IMR-90 (cell line): ENCODE measurements around the gene ZEB2. TPM values are rescaled to one million over a fixed set of nuclear protein-coding genes. Genes with fewer than 3 reads are reported as not detected.
A peak's percentile ranks its signal among the peaks of the same experiment; 100 is the strongest.

Experiments used
- ATAC-seq: fragments of 200-7000 bp; cut with Tn5 transposase; 2 replicates; pipeline ENCODE4 v1.9.1; 2020; ENCODE audit warnings: low read depth, mild to moderate bottlenecking, moderate library complexity
- BruUV-seq: library from RNA; stranded (reverse); fragments of 400-500 nt; replicated peaks from 2 replicates; lab custom pipeline; 2021; lab: Mats Ljungman, UMichigan
- CTCF ChIA-PET: fragments of 300-600 bp; formaldehyde crosslinking; extraction: SDS; loops from one replicate; lab custom pipeline; 2021; ENCODE audit warnings: antibody characterized with exemption; lab: Yijun Ruan, JAX
- POLR2A ChIA-PET: fragments of 300-600 bp; sonication (Branson Sonifier 250); formaldehyde crosslinking; loops from one replicate; lab custom pipeline; 2022; ENCODE audit warnings: antibody characterized with exemption; ENCODE audit not compliant: unreplicated experiment; lab: Charles Lee
- DNase-seq: peaks from one replicate; pipeline ENCODE4 v3.0.0; 2013
- H2AFZ ChIP-seq: replicated peaks from 2 replicates; pipeline ENCODE3; 2013; ENCODE audit warnings: low read length, mild to moderate bottlenecking; ENCODE audit not compliant: poor library complexity
- H2AK5ac ChIP-seq: 2 replicates; pipeline ENCODE4 v1.6.1; 2013; ENCODE audit warnings: low read depth, low read length, inconsistent platforms
- H2AK9ac ChIP-seq: replicated peaks from 2 replicates; pipeline ENCODE3; 2013; ENCODE audit warnings: mild to moderate bottlenecking, low read depth, low read length, moderate library complexity; ENCODE audit not compliant: poor library complexity
- H2BK120ac ChIP-seq: 2 replicates; pipeline ENCODE4 v1.6.1; 2013; ENCODE audit warnings: low read depth, low read length, inconsistent platforms
- H2BK15ac ChIP-seq: 3 replicates; pipeline ENCODE4 v1.6.1; 2013; ENCODE audit warnings: low read depth, low read length, inconsistent platforms
- H2BK20ac ChIP-seq: 2 replicates; pipeline ENCODE4 v1.6.1; 2013; ENCODE audit warnings: low read depth, mild to moderate bottlenecking, inconsistent platforms, low read length, moderate library complexity
- H2BK5ac ChIP-seq: 2 replicates; pipeline ENCODE4 v1.6.1; 2013; ENCODE audit warnings: mild to moderate bottlenecking, low read depth, low read length, inconsistent platforms; ENCODE audit not compliant: poor library complexity, severe bottlenecking
- H3K14ac ChIP-seq: replicated peaks from 2 replicates; pipeline ENCODE4 v1.6.1; 2013; ENCODE audit warnings: low read depth, low read length, inconsistent platforms
- H3K18ac ChIP-seq: 2 replicates; pipeline ENCODE4 v1.6.1; 2013; ENCODE audit warnings: low read depth, low read length, control low read depth
- H3K23ac ChIP-seq: 2 replicates; pipeline ENCODE4 v1.6.1; 2013; ENCODE audit warnings: low read depth, low read length, inconsistent platforms
- H3K27ac ChIP-seq: 2 replicates; pipeline ENCODE4 v1.5.1; 2013; ENCODE audit warnings: mild to moderate bottlenecking, control low read depth, low read length; ENCODE audit not compliant: insufficient read depth
- H3K27me3 ChIP-seq: 2 replicates; pipeline ENCODE4 v1.6.1; 2013; ENCODE audit warnings: low read length; ENCODE audit not compliant: control insufficient read depth, insufficient read depth
- H3K36me3 ChIP-seq: 2 replicates; pipeline ENCODE4 v1.6.1; 2013; ENCODE audit warnings: low read length, mixed read lengths; ENCODE audit not compliant: control insufficient read depth, insufficient read depth
- H3K4ac ChIP-seq: 2 replicates; pipeline ENCODE4 v1.6.1; 2013; ENCODE audit warnings: low read depth, low read length, inconsistent platforms
- H3K4me1 ChIP-seq: 2 replicates; pipeline ENCODE4 v1.6.1; 2013; ENCODE audit warnings: low read length, mixed read lengths; ENCODE audit not compliant: control insufficient read depth, insufficient read depth
- H3K4me2 ChIP-seq: 2 replicates; pipeline ENCODE4 v1.6.1; 2013; ENCODE audit warnings: low read depth, mild to moderate bottlenecking, control low read depth, low read length, moderate library complexity
- H3K4me3 ChIP-seq: 2 replicates; pipeline ENCODE4 v1.5.1; 2013; ENCODE audit warnings: low read depth, mild to moderate bottlenecking, control low read depth, low read length, moderate library complexity; ENCODE audit not compliant: insufficient read depth
- H3K56ac ChIP-seq: 2 replicates; pipeline ENCODE4 v1.6.1; 2013; ENCODE audit warnings: low read length, inconsistent platforms; ENCODE audit not compliant: insufficient read depth; ENCODE audit errors: extremely low read depth
- H3K79me1 ChIP-seq, 2 experiments: 2 replicates each; pipeline ENCODE4 v1.6.1; 2013; ENCODE audit warnings: low read length in 2 of 2, inconsistent platforms in 1 of 2, low read depth in 1 of 2
- H3K9ac ChIP-seq: 2 replicates; pipeline ENCODE4 v1.6.1; 2013; ENCODE audit warnings: low read depth, low read length, control low read depth
- H3K9me1 ChIP-seq: 2 replicates; pipeline ENCODE4 v1.6.1; 2013; ENCODE audit warnings: low read length, inconsistent platforms; ENCODE audit not compliant: insufficient read depth
- H3K9me3 ChIP-seq: 2 replicates; pipeline ENCODE4 v1.6.1; 2013; ENCODE audit warnings: low read length; ENCODE audit not compliant: control insufficient read depth, insufficient read depth
- H4K20me1 ChIP-seq: 2 replicates; pipeline ENCODE4 v1.6.1; 2013; ENCODE audit warnings: low read length, inconsistent platforms; ENCODE audit not compliant: insufficient read depth
- H4K5ac ChIP-seq: 2 replicates; pipeline ENCODE4 v1.6.1; 2013; ENCODE audit warnings: mild to moderate bottlenecking, low read depth, low read length, control low read depth
- H4K8ac ChIP-seq, 2 experiments: 2 replicates each; pipeline ENCODE4 v1.6.1; 2013; ENCODE audit warnings: low read depth in 2 of 2, low read length in 2 of 2, control low read depth in 1 of 2, inconsistent platforms in 1 of 2
- H4K91ac ChIP-seq: 2 replicates; pipeline ENCODE4 v1.6.1; 2013; ENCODE audit warnings: low read depth, low read length, inconsistent platforms; ENCODE audit not compliant: insufficient read depth
- BHLHE40 ChIP-seq: fragments of 150-350 bp; IDR thresholded peaks from 2 replicates; pipeline ENCODE4 v1.6.1; 2016; ENCODE audit warnings: mild to moderate bottlenecking, low read depth, low read length
- CEBPB ChIP-seq: IDR thresholded peaks from 2 replicates; pipeline ENCODE4 v1.6.1; 2012; ENCODE audit warnings: low read depth, low read length, improper control_type of control experiment
- CHD1 ChIP-seq: IDR thresholded peaks from 2 replicates; pipeline ENCODE4 v1.6.1; 2012; ENCODE audit warnings: low read depth, low read length, improper control_type of control experiment
- CTCF ChIP-seq: conservative IDR thresholded peaks from 2 replicates; pipeline ENCODE4 v1.5.1; 2012; ENCODE audit warnings: mild to moderate bottlenecking, low read depth, low read length, improper control_type of control experiment
- ELK1 ChIP-seq: fragments of 150-350 bp; IDR thresholded peaks from 2 replicates; pipeline ENCODE4 v1.6.1; 2016; ENCODE audit warnings: low read depth, mild to moderate bottlenecking, low read length, moderate library complexity, borderline replicate concordance
- FOS ChIP-seq: fragments of 150-350 bp; IDR thresholded peaks from 2 replicates; pipeline ENCODE4 v1.6.1; 2016; ENCODE audit warnings: low read depth, low read length
- MAFK ChIP-seq: IDR thresholded peaks from 2 replicates; pipeline ENCODE4 v1.6.1; 2012; ENCODE audit warnings: low read depth, low read length, improper control_type of control experiment
- MAZ ChIP-seq: IDR thresholded peaks from 2 replicates; pipeline ENCODE4 v1.6.1; 2012; ENCODE audit warnings: low read depth, mild to moderate bottlenecking, low read length, improper control_type of control experiment, moderate library complexity, borderline replicate concordance
- MXI1 ChIP-seq: IDR thresholded peaks from 2 replicates; pipeline ENCODE4 v1.6.1; 2012; ENCODE audit warnings: low read depth, mild to moderate bottlenecking, low read length, moderate library complexity, borderline replicate concordance
- NFE2L2 ChIP-seq: fragments of 150-350 bp; IDR thresholded peaks from 2 replicates; pipeline ENCODE4 v1.6.1; 2016; ENCODE audit warnings: low read depth, mild to moderate bottlenecking, low read length
- POLR2A ChIP-seq: IDR thresholded peaks from 2 replicates; pipeline ENCODE4 v1.6.1; 2012; ENCODE audit warnings: mild to moderate bottlenecking, low read depth, low read length
- RAD21 ChIP-seq: IDR thresholded peaks from 2 replicates; pipeline ENCODE4 v1.6.1; 2012; ENCODE audit warnings: low read length, improper control_type of control experiment
- RCOR1 ChIP-seq: IDR thresholded peaks from 2 replicates; pipeline ENCODE4 v1.6.1; 2012; ENCODE audit warnings: mild to moderate bottlenecking, low read length, improper control_type of control experiment; ENCODE audit not compliant: insufficient replicate concordance
- RFX5 ChIP-seq: IDR thresholded peaks from 2 replicates; pipeline ENCODE4 v1.8.0; 2012; ENCODE audit warnings: low read depth, mild to moderate bottlenecking, low read length, moderate library complexity
- SMC3 ChIP-seq: fragments of 150-350 bp; IDR thresholded peaks from 2 replicates; pipeline ENCODE4 v1.6.1; 2016; ENCODE audit warnings: low read depth, mild to moderate bottlenecking, antibody characterized with exemption, low read length, moderate library complexity
- USF2 ChIP-seq: fragments of 150-350 bp; IDR thresholded peaks from 2 replicates; pipeline ENCODE4 v1.6.1; 2017; ENCODE audit warnings: mild to moderate bottlenecking, antibody characterized with exemption, low read length, low read depth
- WGBS, 2 experiments: methylation state at CpG; one replicate each; pipeline versions ENCODE4 v1.1.5 to v1.1.7; 2013; ENCODE audit warnings: missing lambda C conversion rate in 2 of 2; ENCODE audit not compliant: insufficient read length in 1 of 2; ENCODE audit errors: extremely low coverage in 2 of 2; 5-methylcytosine and 5-hydroxymethylcytosine counted together
- dilution Hi-C: fragments of 300-500 bp; cut with HindIII; formaldehyde crosslinking; loops from one replicate; pipeline ENCODE4 v1.14.3; 2018; ENCODE audit warnings: low sequenced_read_pairs; ENCODE audit not compliant: unreplicated experiment
- in situ Hi-C: fragments of 300-500 bp; cut with MboI; formaldehyde crosslinking; loops from 3 replicates; pipeline ENCODE4 v1.14.3; 2019; ENCODE audit warnings: low sequenced_read_pairs, inconsistent platforms, mixed read lengths
- intact Hi-C: fragments of 100-400 bp; cut with micrococcal nuclease; formaldehyde crosslinking; loops from 2 replicates; pipeline ENCODE4 v1.10.0; 2022
- polyA plus RNA-seq, 3 experiments: library from polyadenylated mRNA; depleted of rRNA; stranded (reverse); fragments of >200 nt; gene quantifications; 2 replicates each; pipeline ENCODE4 v1.2.3, GENCODE V29; 2012; ENCODE audit warnings: low replicate concordance in 1 of 3
- total RNA-seq: library from RNA; depleted of rRNA; stranded (reverse); fragments of >200 nt; gene quantifications from 2 replicates; pipeline ENCODE4 v1.2.3, GENCODE V29; 2012

ZEB2 gene
- total and polyA plus RNA-seq, 2 of the 4 experiments (the other 2 are of a cell fraction), result 22.4 to 50.9 TPM

GRCh38 chr2:144550911-144551310 lies 31.0 kb upstream of the ZEB2 start:
- no TSS peak for BruUV-seq
- peak overlapping the region; percentile 57; the same call in 1 of the 3 replicates for H2BK15ac ChIP-seq
- no peak overlapping the region for H4K5ac ChIP-seq
- H2AFZ ChIP-seq, result no peak overlapping the region
- no peak overlapping the region for H3K27ac ChIP-seq
- no peak overlapping the region; the same call in 1 of the 2 replicates for H3K23ac ChIP-seq
- H3K9ac ChIP-seq, result no peak overlapping the region
- ATAC-seq, result no peak
- H3K9me3 ChIP-seq, result no peaks in the 10 kb centered on the region
- ChIA-PET CTCF (no interaction called here), POLR2A (no interaction called here)
- intact Hi-C loops (no loop called here), in situ Hi-C loops (no loop called here), dilution Hi-C loops (no loop called here)
- H4K20me1 ChIP-seq, result no peaks in the 10 kb centered on the region
- no peak overlapping the region for H3K4ac ChIP-seq
- TF ChIP-seq RAD21 (no peak), USF2 (no peak), NFE2L2 (no peak), BHLHE40 (no peak), RCOR1 (no peak), MAZ (no peak), SMC3 (no peak), RFX5 (no peak), CTCF (no peak), FOS (no peak), CHD1 (no peak), POLR2A (no peak), ELK1 (no peak), MXI1 (no peak), CEBPB (no peak), MAFK (no peak)
- H3K18ac ChIP-seq, result peak overlapping the region; percentile 45; the same call in 1 of the 2 replicates
- no peak overlapping the region for H4K8ac ChIP-seq
- no peak overlapping the region; the same call in 1 of the 2 replicates for H3K14ac ChIP-seq
- WGBS, 2 experiments, result 60% methylated on average over 1 of the region's 3 CpGs; no CpG with 5 or more reads in 1 of the 2 experiments
- H2BK120ac ChIP-seq, result peak overlapping the region; percentile 64; the same call in 1 of the 2 replicates
- no peak overlapping the region for H2AK5ac ChIP-seq
- no peak overlapping the region for H4K91ac ChIP-seq
- no peak overlapping the region for H3K4me2 ChIP-seq
- H3K4me1 ChIP-seq, result peaks cover 10% of the 10 kb centered on the region
- peak overlapping the region; percentile 42; the same call in 1 of the 2 replicates for H2BK20ac ChIP-seq
- H2AK9ac ChIP-seq, result no peak overlapping the region
- H3K9me1 ChIP-seq, result peaks cover 6% of the 10 kb centered on the region; the same call in 1 of the 2 replicates
- H3K27me3 ChIP-seq, result no peaks in the 10 kb centered on the region
- DNase-seq, result peak; percentile 36
- no peaks in the 10 kb centered on the region for H3K79me1 ChIP-seq
- no peak overlapping the region for H3K4me3 ChIP-seq
- no peak overlapping the region for H3K56ac ChIP-seq
- H3K36me3 ChIP-seq, result no peaks in the 10 kb centered on the region
- no peak overlapping the region for H2BK5ac ChIP-seq
